ENCODE measurements around the gene SIAH2.
"Not testable (repeated sequence)": the region's sequence is repeated elsewhere in the genome, so short reads cannot be mapped to it uniquely, and the experiment has no call there.

The SIAH2 gene, protein sequence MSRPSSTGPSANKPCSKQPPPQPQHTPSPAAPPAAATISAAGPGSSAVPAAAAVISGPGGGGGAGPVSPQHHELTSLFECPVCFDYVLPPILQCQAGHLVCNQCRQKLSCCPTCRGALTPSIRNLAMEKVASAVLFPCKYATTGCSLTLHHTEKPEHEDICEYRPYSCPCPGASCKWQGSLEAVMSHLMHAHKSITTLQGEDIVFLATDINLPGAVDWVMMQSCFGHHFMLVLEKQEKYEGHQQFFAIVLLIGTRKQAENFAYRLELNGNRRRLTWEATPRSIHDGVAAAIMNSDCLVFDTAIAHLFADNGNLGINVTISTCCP

DNA sequence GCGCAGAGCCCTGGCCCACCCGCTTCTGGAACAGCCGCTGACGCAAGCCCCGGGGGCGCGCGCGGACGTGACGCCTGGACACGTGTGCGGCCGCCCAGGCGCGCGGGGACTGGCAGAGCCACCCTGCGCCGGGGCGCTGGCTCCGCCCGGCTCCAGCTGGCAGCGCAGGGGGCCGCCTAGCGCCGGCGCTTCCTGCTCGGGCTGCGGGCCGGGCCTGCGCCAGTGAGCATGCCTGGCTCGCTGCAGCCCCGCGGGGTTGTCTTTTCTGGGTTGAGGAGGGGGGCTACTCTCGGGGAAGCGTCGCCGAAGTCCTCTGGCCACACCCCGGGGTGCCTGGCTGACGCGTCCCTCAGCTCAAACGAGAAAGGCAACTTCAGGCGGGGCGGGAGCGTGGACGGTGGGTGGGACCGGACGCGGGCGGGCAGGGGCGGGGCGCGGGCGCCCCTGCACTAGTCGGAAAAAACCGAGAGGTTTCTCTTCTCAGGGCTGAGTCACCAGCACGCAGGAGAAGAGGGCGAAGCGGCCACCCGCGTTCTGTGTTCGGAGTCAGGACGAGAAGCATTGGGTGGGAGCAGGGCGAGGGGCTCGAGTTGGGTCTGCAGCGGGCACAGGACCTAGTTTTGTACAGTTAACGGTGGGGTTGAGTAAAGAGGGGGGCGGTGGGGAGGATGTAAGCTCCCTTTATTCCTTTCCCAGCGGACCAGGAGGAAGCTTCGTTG, at the start of gene SIAH2:
SIAH2 (minus strand) TSS at position 48 of the 719 bp plus-strand sequence. CDS start 320 bp downstream, outside the sequence.
- peak; percentile 91 for DNase-seq (ENCODE audit: low spot score)

DNA sequence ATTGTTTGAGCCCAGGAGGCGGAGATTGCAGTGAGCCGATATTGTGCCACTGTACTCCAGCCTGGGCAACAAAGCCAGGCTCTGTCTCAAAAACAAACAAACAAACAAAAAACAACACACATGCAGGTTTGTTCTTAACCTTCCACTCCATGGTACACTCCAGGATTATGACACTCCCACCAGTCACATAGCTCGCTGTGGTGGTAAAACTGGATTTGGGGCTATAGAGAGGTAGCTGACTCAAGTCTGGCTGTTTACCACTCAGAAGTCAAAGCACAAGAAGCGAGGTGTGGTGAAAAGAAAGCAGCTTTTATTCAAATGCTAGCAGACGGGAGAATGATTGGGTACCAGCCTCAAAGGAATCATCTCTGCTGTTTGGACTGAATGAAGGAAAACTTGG, 49.0 kb upstream of the SIAH2 start:
- DNase-seq (ENCODE audit: low spot score): no peak

DNA sequence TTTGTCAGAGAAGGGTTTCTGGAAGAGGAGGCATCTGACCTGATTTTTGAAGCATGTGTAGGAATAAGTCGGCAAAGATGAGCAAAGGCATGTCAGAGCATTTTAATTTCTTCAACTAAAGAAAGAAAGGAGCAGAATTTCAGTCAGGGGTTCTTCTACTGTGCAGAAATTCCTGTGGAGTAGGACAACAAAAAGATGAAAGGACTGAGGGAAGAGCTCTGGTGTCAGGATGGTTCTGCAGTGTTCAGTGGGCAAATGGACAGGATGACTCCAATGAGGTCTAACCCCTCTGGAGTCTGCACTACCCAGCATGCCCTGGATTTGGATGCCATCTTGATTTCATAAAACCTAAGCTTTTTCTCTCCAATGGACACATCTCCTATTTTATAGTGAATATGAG, 47.7 kb upstream of the SIAH2 start:
- DNase-seq (ENCODE audit: low spot score): no peak

DNA sequence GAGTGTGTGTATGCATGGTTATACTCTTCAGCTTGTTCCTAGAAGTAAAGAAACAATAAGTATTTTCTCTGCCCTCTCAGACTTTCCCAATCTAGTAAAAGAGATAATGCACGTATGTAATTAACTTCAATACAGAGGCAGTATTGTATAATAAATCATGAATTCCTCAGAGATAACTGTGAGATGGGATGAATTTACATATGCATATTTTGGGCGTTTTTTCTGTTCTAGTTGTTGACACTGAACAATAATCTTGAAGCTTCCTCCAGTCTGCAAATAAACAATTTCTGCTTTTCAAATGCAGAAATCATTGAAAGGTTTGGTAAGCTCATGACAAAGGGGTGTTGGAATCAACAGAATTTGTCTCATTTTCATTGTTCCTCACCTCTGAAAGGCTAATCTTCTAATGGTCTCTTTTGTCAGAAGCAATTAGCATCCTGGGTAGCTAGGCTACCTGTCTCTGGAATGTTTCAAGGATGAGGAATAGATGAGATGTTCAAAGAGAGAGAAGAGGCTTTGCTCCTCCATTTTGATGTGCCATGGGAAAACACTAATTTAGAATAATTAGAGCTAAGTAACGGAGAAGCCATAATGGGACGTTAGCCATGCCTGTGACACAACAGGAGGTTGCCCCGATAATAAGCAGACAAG, 43.3 kb upstream of the SIAH2 start:
- no peak for DNase-seq (ENCODE audit: low spot score)

DNA sequence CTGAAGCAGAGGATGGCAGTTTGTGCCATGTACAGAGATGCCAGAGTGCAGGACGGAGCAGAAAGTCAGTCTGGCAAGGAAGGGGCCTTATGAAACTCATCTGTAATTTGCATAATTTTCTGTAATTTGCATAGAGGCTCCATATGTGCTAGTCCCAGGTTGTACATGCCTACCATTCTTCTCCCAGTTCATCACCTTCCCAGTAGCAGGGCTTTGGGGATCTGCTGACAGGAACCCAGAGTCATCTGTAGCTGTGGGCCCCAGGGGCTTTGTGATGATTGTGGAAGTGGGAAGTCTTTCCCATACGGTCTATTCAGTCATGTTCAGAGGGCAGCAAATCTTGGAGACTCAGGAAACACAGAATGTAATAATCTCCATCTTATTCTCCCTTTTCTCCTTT, 42.4 kb upstream of the SIAH2 start:
- no peak for DNase-seq (ENCODE audit: low spot score)

DNA sequence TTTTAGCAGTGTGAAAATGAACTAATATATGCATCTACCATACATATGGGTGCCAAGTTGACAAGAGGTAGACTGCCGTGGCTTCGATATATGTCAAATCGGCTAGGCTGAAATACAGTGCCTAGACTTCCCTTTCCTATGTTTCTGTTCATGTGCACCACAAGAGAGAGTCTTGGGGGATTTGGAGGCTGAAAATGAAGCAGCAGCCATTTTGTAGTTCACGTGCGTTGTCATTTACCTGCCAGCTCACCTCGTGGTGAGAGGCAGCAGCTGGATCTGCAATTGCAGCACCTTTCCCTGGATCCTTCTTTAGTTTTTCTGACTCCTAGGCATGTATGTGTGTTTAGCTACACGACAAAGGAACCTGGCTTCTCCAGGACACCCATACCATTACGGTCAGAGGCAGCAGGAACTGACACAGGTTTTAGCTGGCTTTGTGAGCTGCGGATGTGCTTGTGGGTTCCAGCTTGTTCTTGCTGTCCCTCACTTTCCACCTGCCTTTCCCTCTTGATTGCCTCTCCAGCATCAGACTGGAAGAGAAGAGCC, 40.5 kb upstream of the SIAH2 start:
- no peak for DNase-seq (ENCODE audit: low spot score)

DNA sequence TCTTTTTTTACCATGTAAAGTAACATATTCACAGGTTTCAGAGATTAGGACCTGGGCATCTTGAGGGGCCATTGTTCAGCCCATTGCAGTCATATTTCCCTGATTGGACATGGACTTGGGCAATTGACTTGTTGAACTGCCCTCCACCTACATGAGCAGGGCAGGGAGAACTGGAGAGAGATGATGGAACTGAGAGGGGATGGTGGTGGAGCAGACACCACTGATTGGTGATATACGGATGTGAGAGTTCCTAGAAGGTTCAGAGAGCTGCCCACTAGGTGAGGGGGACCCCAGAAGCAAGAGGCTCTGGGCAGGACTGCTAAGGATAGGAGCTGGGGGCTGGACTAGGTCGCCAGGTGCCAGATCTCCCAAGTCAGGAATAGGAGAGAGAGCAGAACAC, 37.8 kb upstream of the SIAH2 start:
- no peak for DNase-seq (ENCODE audit: low spot score)

DNA sequence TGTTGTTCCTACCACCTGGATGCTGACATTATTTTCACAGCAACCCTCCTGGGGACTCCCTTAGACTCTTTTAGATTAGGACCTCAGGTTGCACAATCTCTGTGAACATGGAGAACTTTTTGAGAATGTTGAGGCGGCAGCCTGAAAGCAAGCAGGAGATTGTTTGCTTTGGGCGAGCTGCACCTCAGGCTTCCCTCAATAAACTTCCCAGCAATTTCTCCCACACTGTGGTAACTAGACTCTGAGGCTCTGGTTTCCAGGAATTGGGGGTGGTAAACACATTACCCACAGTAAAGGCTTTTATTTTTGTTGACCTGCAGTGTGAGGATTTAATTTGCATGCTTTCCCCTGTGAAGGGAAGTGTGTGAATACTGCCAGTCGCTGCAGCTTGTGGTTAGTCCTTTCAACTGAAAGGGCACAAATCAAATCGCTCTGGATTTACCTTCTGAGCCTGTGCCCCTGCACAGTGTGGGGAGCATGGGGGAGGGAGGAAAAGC, 35.2 kb upstream of the SIAH2 start:
- no peak for DNase-seq (ENCODE audit: low spot score)

DNA sequence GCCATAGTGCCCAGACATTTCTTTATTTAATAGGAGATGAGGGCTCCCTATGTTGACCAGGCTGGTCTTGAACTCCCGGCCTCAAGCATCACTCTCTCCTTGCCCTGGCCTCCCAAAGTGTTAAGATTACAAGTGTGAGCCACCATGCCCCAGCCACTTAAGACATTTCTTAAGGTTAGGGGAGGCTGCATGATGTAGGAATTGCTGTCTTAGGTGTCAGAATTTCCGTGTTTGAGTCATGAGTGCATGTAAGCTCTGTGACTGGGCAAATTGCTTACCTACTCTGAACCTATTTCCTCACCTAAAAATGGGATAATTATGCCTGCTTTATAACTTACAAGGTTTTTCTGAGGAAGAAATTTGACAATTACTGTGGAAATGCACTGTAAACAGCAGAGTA, 34.2 kb upstream of the SIAH2 start:
- DNase-seq (ENCODE audit: low spot score): no peak

DNA sequence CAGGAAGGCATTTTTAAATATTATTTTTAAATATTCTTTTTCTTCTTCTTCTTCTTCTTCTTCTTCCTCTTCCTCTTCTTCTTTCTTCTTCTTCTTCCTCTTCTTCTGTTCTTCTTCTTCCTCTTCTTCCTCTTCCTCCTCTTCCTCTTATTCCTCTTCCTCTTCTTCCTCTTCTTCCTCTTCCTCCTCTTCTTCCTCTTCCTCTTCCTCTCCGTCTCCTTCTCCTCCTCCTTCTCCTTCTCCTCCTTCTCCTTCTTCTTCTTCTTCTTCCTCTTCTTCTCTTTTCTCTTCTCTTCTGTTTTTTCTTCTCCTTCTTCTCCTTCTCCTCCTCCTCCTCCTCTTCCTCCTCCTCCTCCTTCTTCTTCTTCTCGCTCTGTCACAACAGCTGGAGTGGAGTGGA, 33.6 kb upstream of the SIAH2 start:
- not testable (repeated sequence) for DNase-seq (ENCODE audit: low spot score)

DNA sequence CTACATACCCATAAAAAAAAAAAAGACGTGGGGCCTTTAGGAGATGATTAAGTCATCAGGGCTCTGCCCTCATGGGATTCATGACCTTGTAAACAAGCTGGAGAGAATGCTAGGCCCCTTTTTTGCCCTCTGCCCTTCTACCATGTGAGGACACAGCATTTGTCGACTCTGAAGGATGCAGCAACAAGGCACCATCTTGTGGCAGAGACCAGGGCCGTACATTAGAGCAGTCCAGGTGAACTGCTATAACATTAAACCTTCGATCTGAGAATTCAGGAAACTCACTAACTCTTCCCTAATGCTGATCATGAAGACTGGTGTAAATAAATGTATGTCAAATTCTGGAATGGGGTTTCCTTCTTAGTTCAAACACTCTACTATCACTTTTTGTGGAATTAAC, 30.7 kb upstream of the SIAH2 start:
- peak; percentile 33 for DNase-seq (ENCODE audit: low spot score)

DNA sequence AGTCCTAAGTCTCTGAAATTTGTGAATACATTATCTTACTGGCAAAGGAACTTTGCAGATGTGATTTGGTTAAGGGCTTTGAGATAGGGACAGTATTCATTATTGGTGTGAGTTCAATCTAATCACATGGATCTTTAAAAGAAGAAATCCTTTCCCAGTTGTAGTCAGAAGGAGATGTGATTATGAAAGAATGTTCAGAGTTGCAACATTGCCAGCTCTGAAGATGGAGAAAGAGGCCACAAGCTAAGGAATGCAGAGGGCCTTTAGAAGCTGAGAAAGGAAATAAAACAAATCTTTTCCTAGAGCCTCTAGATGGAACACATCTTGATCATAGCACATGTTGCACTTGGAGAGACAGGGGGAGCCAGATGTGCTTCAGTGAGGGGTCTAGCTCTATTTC, 27.7 kb upstream of the SIAH2 start:
- DNase-seq (ENCODE audit: low spot score): no peak

DNA sequence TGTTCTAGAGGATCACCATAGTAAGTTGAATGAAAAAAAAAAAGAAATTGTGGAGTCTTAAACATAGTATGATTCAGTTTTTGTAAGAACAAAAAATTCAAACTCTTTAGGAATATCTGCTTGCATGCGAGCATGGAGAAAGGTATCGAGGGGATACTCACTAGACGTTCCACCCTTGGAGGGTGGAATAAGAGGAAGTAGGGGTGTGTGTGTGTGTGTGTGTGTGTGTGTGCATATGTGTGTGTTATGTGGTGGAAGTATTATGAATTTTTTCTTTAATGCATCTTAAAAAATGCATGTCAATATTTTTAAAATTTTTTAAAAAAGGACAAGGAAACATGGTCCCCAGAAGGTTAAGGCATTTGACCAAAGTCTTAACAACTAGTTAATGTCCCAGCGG, 26.5 kb upstream of the SIAH2 start:
- DNase-seq (ENCODE audit: low spot score): no peak

DNA sequence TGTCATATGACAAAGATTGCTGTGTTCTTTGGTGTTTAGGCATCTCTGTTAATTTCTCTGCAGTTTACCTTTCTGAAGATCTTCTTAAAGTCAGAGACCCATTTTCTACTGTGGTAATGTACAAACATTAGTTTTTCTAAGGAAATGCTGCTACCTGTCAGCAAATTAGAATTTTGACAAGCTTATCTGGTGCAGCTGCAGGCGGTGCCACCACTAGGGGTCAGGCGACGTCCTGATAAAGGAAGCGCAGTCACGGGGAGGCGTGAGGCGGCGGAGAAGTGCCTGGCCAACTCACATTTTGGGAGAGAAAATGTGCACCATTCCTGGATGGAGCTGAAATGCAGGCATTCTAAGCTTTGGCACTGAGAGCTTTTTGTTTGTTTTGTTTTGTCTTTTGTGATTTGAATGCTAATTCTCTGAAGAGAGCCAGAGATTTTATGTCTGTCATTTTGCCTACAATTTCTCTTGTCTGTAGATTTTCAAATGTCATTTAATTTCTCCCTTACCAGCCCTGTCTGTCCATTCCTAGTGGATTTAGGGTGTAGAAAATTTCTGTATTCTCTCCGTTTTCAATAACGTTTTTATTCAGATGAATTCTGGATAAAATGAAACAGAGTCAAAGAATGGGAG, 24.9 kb upstream of the SIAH2 start:
- peak; percentile 90 for DNase-seq (ENCODE audit: low spot score)

DNA sequence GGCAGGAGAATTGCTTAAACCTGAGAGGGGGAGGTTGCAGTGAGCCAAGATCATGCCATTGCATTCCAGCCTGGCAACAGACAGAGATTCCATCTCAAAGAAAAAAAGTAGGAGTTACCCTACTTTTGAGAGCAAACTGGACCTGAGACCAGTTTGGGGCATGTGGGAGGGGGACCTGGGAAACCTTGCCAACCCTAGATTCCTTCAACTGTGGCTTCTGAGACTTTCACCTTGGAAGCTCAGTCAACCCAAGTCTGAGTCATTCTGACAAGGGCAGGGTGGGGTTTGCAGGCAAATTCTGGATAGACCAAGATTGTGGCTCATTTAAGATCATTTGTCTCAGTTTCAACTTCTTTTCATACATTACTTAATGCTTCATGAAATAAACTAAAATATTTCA, 23.8 kb upstream of the SIAH2 start:
- DNase-seq (ENCODE audit: low spot score): peak; percentile 72

DNA sequence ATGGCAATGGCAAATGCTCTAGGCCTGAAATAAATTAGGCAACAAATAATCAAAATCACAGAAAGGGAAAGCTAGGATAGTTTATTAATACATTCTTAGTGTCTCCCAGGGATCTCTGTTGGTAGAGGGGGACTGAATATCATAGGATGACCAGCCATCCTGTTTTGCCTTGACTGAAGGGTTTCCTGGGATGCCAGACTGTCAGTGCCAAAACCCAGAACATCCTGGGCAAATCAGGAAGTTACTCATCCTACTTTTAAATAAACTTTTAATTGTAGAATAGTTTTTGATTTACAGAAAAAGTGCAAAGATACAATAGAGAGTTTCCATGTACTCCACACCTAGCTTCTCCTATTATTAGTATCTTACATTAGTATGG, 21.8 kb upstream of the SIAH2 start:
- no peak for DNase-seq (ENCODE audit: low spot score)

DNA sequence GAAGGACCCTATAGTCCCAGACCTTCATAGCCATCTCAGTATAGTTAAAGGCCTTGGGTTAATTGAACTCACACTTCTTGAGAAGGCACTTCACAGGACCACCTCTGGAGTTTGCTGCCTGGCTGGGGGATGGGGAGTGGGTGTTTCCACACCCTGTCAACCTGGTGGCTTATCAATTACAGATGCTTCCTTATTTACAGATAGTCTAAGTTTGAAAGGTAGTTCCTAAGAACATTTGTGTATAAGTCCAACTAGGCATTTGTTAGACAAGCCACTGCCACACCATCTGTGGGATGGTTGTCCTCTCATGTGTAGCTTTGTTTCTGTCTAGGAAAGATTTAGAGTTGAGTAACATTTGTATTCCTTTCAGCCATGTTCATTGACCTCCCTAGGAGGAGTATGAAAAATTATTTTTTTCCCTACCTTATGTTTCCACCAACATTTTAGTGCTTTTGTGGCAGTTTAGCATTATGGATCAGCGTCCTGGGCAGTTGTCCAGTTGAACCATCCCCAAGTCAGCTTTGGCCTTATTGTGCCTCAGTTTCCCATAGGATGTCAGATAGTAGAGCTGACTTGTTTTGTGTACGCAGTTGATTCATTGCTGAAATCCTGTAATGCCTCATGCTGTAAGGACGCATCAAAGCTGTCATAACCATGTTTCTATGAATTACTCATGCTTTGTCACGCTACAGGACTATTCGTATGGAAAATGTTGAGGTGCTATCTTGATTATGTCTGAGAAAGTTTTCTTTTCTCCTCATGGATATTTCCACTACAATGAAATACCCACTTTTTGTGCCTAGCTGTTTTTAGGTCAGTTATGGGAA, 21.2 kb upstream of the SIAH2 start:
- DNase-seq (ENCODE audit: low spot score): no peak

DNA sequence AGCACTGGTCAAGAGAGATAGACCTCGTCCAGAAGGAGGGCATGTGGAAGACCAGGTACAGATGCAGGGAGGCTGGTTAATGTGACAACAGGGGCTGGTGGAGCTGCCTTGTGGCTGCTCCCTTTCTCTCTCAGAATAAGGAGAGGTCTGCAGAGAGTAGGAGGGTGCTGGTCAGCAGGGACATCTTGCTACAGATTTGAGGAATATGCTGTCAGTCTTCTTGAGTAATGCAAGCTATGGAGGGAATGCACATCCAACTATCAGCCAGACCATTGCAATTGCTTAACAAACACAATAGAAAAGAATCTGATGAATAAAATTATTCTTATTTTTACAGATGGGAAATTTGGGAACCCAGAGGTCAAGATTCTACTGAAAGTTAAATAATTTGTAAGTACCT, 20.3 kb upstream of the SIAH2 start:
- no peak for DNase-seq (ENCODE audit: low spot score)

DNA sequence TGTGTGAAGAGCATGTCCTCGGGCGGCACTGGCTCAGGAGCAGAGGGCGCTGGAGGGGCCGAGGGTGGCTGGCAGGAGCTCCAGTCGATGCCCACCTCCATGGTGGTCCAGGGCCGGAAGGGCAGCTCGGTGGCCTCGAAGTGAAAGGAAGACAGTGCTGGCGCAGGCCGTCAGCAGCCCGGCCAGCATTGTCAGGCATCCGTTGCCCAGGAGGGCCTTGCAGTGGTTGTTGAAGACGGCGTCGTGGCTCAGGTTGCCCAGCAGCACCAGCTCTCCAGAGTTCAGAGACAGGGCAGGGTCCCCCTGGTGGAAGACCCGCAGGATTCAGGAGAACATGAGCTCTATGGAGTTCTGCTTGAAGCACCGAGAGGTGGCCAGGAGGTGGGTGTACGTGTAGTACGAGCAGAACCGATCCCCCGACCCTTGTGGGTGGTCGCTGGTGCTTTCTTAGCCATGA, 16.5 kb upstream of the SIAH2 start:
- no peak for DNase-seq (ENCODE audit: low spot score)

DNA sequence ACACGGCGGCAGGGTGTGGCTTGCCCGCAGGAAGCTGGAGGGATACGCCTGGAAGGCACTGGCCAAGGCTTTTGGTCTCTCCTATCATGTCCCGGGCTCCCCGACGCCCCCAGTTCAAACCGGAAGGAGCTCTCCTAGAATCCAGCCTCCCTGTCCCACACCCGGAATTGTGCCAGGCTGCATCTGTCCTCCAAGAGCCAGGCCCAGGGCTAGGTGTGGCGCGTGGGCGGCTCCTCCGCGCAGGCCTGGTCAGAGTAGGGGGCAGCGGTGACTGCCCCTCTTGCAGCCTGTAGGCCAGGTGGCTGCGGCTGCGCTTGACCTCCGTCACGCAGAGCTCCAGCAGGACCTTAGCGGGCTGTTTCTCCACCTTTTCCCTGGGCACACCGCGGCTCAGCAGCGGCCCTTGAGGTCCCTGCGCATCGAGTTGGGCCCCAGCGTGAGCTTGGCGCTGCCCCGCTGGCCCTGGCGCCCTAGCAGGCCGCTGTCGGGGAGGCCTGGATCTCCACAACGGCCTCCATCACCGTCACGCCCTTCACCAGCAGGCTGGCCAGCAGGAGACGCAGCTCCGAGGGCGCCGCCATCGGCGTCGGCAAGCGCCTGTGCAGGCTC, 15.9 kb upstream of the SIAH2 start:
- no peak for DNase-seq (ENCODE audit: low spot score)
